HepG2 (cell line): ENCODE results near the gene GRID1. TPM values are rescaled to one million over a fixed set of nuclear protein-coding genes. Genes with fewer than 3 reads are reported as not detected.

ENCODE experiments used
- ATAC-seq: fragments of 200-7000 bp; cut with Tn5 transposase; 3 replicates; pipeline ENCODE4 v1.9.1; 2020; ENCODE audit warnings: mild to moderate bottlenecking, moderate library complexity
- BruUV-seq: library from RNA; stranded (reverse); fragments of 400-500 nt; replicated peaks from 2 replicates; lab custom pipeline; 2021; lab: Mats Ljungman, UMichigan
- CTCF ChIA-PET: fragments of 300-600 bp; formaldehyde crosslinking; extraction: SDS; loops from one replicate; lab custom pipeline; 2021; ENCODE audit warnings: low total read pairs, inconsistent platforms, low intra/inter-chr PET ratio; lab: Yijun Ruan, JAX
- POLR2A ChIA-PET: fragments of 350-600 bp; sonication (Branson Sonifier 250); formaldehyde crosslinking; loops from one replicate; lab custom pipeline; 2020; ENCODE audit warnings: antibody characterized with exemption, inconsistent platforms; lab: Yijun Ruan, JAX
- DNase-seq: peaks from one replicate; pipeline ENCODE4 v3.0.0-alpha.2; 2015; ENCODE audit warnings: low spot score
- FAIRE-seq: peaks from 3 replicates; lab custom pipeline; 2011; peaks lifted over from hg19 to GRCh38; lab: Jason Lieb, UNC
- H2AFZ ChIP-seq: one replicate; pipeline ENCODE4 v1.6.1; 2011; ENCODE audit warnings: low read length, inconsistent platforms
- H3K27ac ChIP-seq: fragments of 300-600 bp; 3 replicates; pipeline ENCODE4 v1.8.0; 2011; ENCODE audit warnings: mixed run types, mild to moderate bottlenecking, mixed read lengths, low read length, inconsistent platforms; ENCODE audit not compliant: insufficient read depth; ENCODE audit errors: extremely low read length
- H3K27me3 ChIP-seq, 2 experiments: fragments of 200-600 bp in 1 of 2; 2 replicates in 1 of 2; 3 replicates in 1 of 2; pipeline versions ENCODE4 v1.6.0 to v1.8.0; 2011; ENCODE audit warnings: low read length in 2 of 2, mild to moderate bottlenecking in 2 of 2, moderate library complexity in 2 of 2, inconsistent platforms in 1 of 2; ENCODE audit not compliant: insufficient read depth in 2 of 2, control insufficient read depth in 1 of 2
- H3K36me3 ChIP-seq, 2 experiments: fragments of 200-600 bp in 1 of 2; replicated peaks in 1 of 2; 2 replicates in 1 of 2; 3 replicates in 1 of 2; pipeline versions ENCODE4 v1.5.1 to v1.8.0; 2011; ENCODE audit warnings: low read length in 2 of 2, inconsistent platforms in 1 of 2; ENCODE audit not compliant: insufficient read depth in 2 of 2, control insufficient read depth in 1 of 2
- H3K4me1 ChIP-seq: 2 replicates; pipeline ENCODE4 v1.5.1; 2012; ENCODE audit warnings: low read length, inconsistent platforms; ENCODE audit not compliant: insufficient read depth
- H3K4me2 ChIP-seq: 2 replicates; pipeline ENCODE4 v1.6.0; 2011; ENCODE audit warnings: low read depth, low read length, inconsistent platforms
- H3K4me3 ChIP-seq, 3 experiments: fragments of 200-600 bp in 1 of 3; sonication (generic), shearing (Covaris generic) in 1 of 3; replicated peaks in 1 of 3; 2 replicates each; pipeline ENCODE4 v1.5.1; 2011 to 2016; ENCODE audit warnings: low read length in 3 of 3, inconsistent platforms in 2 of 3, low read depth in 2 of 3, mild to moderate bottlenecking in 2 of 3, control low read depth in 1 of 3, mixed read lengths in 1 of 3; ENCODE audit not compliant: insufficient read depth in 1 of 3
- H3K79me2 ChIP-seq: one replicate; pipeline ENCODE4 v1.6.1; 2011; ENCODE audit warnings: low read length, inconsistent platforms; ENCODE audit not compliant: insufficient read depth
- H3K9ac ChIP-seq: 2 replicates; pipeline ENCODE4 v1.6.0; 2011; ENCODE audit warnings: mild to moderate bottlenecking, low read depth, low read length, inconsistent platforms; ENCODE audit not compliant: insufficient read depth
- H3K9me3 ChIP-seq: 2 replicates; pipeline ENCODE4 v1.5.1; 2012; ENCODE audit warnings: mild to moderate bottlenecking, low read length
- H4K20me1 ChIP-seq: 2 replicates; pipeline ENCODE4 v1.6.0; 2011; ENCODE audit warnings: inconsistent platforms, mild to moderate bottlenecking, low read length, moderate library complexity; ENCODE audit not compliant: insufficient read depth
- EHMT2 ChIP-seq: fragments of 200-600 bp; sonication (generic); IDR thresholded peaks from 2 replicates; pipeline ENCODE4 v1.7.0; 2017; ENCODE audit warnings: antibody characterized with exemption, low read depth, low read length, borderline replicate concordance
- ERF ChIP-seq: IDR thresholded peaks from 2 replicates; pipeline ENCODE4 v1.6.1; 2018; ENCODE audit warnings: missing biosample characterization, missing genetic modification reagents
- FOXA3 ChIP-seq: IDR thresholded peaks from 2 replicates; pipeline ENCODE4 v1.6.1; 2016; ENCODE audit warnings: missing genetic modification reagents, missing compliant biosample characterization
- LCORL ChIP-seq, 2 experiments: fragments of 450-650 bp in 1 of 2; sonication (generic) in 1 of 2; formaldehyde crosslinking in 1 of 2; IDR thresholded peaks; 2 replicates each; pipeline versions ENCODE4 v1.5.0 to v1.6.1; 2017 to 2020; ENCODE audit warnings: antibody characterized with exemption in 1 of 2, missing genetic modification reagents in 1 of 2
- POGZ ChIP-seq: sonication (generic); formaldehyde crosslinking; IDR thresholded peaks from 2 replicates; pipeline ENCODE4 v1.4.0; 2020; ENCODE audit warnings: mild to moderate bottlenecking, missing genetic modification reagents
- SMARCC2 ChIP-seq: fragments of 450-650 bp; IDR thresholded peaks from 2 replicates; pipeline ENCODE4 v1.6.1; 2017; ENCODE audit warnings: antibody characterized with exemption, mild to moderate bottlenecking
- ZBTB1 ChIP-seq: sonication (generic); formaldehyde crosslinking; IDR thresholded peaks from 2 replicates; pipeline ENCODE4 v1.4.0; 2020; ENCODE audit warnings: missing genetic modification reagents, borderline replicate concordance
- ZBTB25 ChIP-seq: IDR thresholded peaks from 2 replicates; pipeline ENCODE4 v1.6.1; 2018; ENCODE audit warnings: missing genetic modification reagents
- ZBTB43 ChIP-seq: sonication (generic); formaldehyde crosslinking; conservative IDR thresholded peaks from 2 replicates; pipeline ENCODE4 v1.4.0; 2020; ENCODE audit warnings: missing genetic modification reagents
- ZNF224 ChIP-seq: sonication (generic); formaldehyde crosslinking; IDR thresholded peaks from 2 replicates; pipeline ENCODE4 v1.5.0; 2020; ENCODE audit warnings: mild to moderate bottlenecking, missing genetic modification reagents
- ZNF451 ChIP-seq: sonication (generic); formaldehyde crosslinking; IDR thresholded peaks from 2 replicates; pipeline ENCODE4 v1.5.0; 2020; ENCODE audit warnings: mild to moderate bottlenecking, missing genetic modification reagents
- ZNF576 ChIP-seq: sonication (generic); formaldehyde crosslinking; IDR thresholded peaks from 2 replicates; pipeline ENCODE4 v1.4.0; 2020; ENCODE audit warnings: mild to moderate bottlenecking, missing genetic modification reagents
- ZNF788 ChIP-seq: sonication (generic); formaldehyde crosslinking; IDR thresholded peaks from 2 replicates; pipeline ENCODE4 v1.5.0; 2020; ENCODE audit warnings: mild to moderate bottlenecking, missing genetic modification reagents, borderline replicate concordance
- ZNF841 ChIP-seq: sonication (generic); formaldehyde crosslinking; IDR thresholded peaks from 2 replicates; pipeline ENCODE4 v1.8.1; 2023; ENCODE audit warnings: missing genetic modification reagents, borderline replicate concordance
- WGBS: methylation state at CpG from one replicate; pipeline ENCODE4 v1.1.6; 2017; ENCODE audit warnings: low lambda C conversion rate; 5-methylcytosine and 5-hydroxymethylcytosine counted together
- in situ Hi-C: cut with HindIII; loops from 2 replicates; pipeline ENCODE4 v1.10.0; 2017; ENCODE audit warnings: low pct_unique_long_range_greater_than_20kb; ENCODE audit not compliant: extremely low pct_ligation_motif_present
- intact Hi-C: fragments of 100-400 bp; cut with micrococcal nuclease; formaldehyde crosslinking; loops from one replicate; pipeline ENCODE4 v1.10.0; 2022; ENCODE audit not compliant: unreplicated experiment
- polyA plus RNA-seq, 8 experiments: library from polyadenylated mRNA; depleted of rRNA in 3 of 8; stranded (reverse) in 7 of 8; unstranded in 1 of 8; fragments of >200 nt; fragmentation: Illumina TruSeq in 4 of 8; extraction: Trizol in 4 of 8; gene quantifications; 2 replicates each; pipeline versions ENCODE4 v1.2.1 to v1.2.3, GENCODE V29; 2011 to 2016; ENCODE audit warnings: low read depth in 4 of 8, missing spikeins in 1 of 8, mixed read lengths in 1 of 8; ENCODE audit not compliant: insufficient read depth in 1 of 8
- total RNA-seq, 5 experiments: library from RNA; depleted of rRNA; stranded (reverse); fragments of >200 nt; fragmentation: Illumina TruSeq; extraction: Trizol; gene quantifications; 2 replicates each; pipeline ENCODE4 v1.2.3, GENCODE V29; 2016; ENCODE audit warnings: low read depth in 1 of 5

The GRID1 gene
- total and polyA plus RNA-seq, 2 of the 13 experiments (the other 11 are each of a cell fraction or from before 2014, with no cell fraction given) = 0.05 TPM; not detected in 1

GRCh38 chr10:85967594-85967993 is 399.0 kb downstream of the GRID1 start:
- ATAC-seq (no peak), DNase-seq (no peak), FAIRE-seq (no peak)
- H3K9me3 ChIP-seq = no peaks in the 10 kb centered on the region
- no peak overlapping the region for H3K27ac ChIP-seq
- TF ChIP-seq ZNF841 (CRISPR knock-in tag) = no peak
- TF ChIP-seq ZNF576 = no peak
- TF ChIP-seq ZNF788 = no peak
- no peak for TF ChIP-seq ZNF451 (CRISPR knock-in tag)
- TF ChIP-seq EHMT2 = no peak
- TF ChIP-seq ZNF224 (CRISPR knock-in tag) = no peak
- no peak for TF ChIP-seq SMARCC2
- TF ChIP-seq FOXA3 = no peak
- no peak for TF ChIP-seq POGZ (CRISPR knock-in tag)
- no peak for TF ChIP-seq ZBTB1 (CRISPR knock-in tag)
- TF ChIP-seq ZBTB43 = no peak
- no peak for TF ChIP-seq LCORL (IDR thresholded peaks at IDR 0.05)
- TF ChIP-seq LCORL (CRISPR knock-in tag; IDR thresholded peaks at IDR 0.05) = no peak
- no peak for TF ChIP-seq ERF
- no peak for TF ChIP-seq ZBTB25 (CRISPR knock-in tag)
- no peak overlapping the region for H3K9ac ChIP-seq
- BruUV-seq = no TSS peak
- POLR2A ChIA-PET = no interaction called here
- no peaks in the 10 kb centered on the region for H3K36me3 ChIP-seq
- H2AFZ ChIP-seq = no peak overlapping the region
- no peaks in the 10 kb centered on the region for H3K79me2 ChIP-seq
- 0% methylated on average over 1 of the region's 1 CpG for WGBS
- in situ Hi-C loops (no loop called here), intact Hi-C loops (no loop called here)
- no peaks in the 10 kb centered on the region for H3K27me3 ChIP-seq
- CTCF ChIA-PET = no interaction called here
- no peaks in the 10 kb centered on the region for H3K4me1 ChIP-seq
- H3K4me2 ChIP-seq = no peak overlapping the region
- no peak overlapping the region for H3K4me3 ChIP-seq
- H4K20me1 ChIP-seq = no peaks in the 10 kb centered on the region
